T-helper 1 cell treated with Interleukin-12 subunit alpha and Interleukin-12 subunit beta and Interleukin-4 antibody, amounts not matched to agents 30 ng/mL and 1 ng/mL, for 36 hours (primary cell): ENCODE results near the gene MS4A7. TPM values are rescaled to one million over a fixed set of nuclear protein-coding genes. Genes with fewer than 3 reads are reported as not detected.

Source experiments
- intact Hi-C: fragments of 100-400 bp; cut with micrococcal nuclease; formaldehyde crosslinking; loops from one replicate; pipeline ENCODE4 v1.15.1; 2024
- total RNA-seq: library from RNA; stranded (reverse); gene quantifications from 2 replicates; pipeline ENCODE4 v1.2.3, GENCODE V29; 2022

Gene MS4A7
- not detected in 2 replicates for total RNA-seq

DNA sequence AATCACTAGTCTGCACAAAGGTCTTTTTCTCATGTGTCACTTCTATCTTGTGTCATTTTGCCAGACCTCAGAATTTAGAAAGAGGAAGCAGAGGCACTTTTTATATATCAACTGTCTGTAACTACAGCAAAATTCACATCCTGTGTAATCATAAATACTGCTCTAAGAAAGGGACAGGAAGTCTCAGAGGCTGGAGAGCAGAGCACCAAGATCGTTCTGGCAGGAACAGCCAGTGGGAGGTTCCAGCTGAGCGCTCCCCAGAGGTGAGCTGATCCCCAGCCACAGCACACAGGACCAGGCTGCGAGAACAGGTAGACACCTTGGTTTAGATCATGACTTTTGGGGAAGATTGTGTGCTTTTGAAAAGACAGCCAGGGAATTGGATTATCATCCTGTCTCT, at the start of gene MS4A7:
MS4A7 (plus strand) TSS at position 179 of the 400 bp plus-strand sequence. CDS start 4,610 bp downstream, outside the sequence.
- intact Hi-C loops, result no loop called here

- intact Hi-C loops, result no loop called here
Observed at GRCh38 chr11:60332846-60333245, 45.5 kb upstream of the MS4A7 start.

DNA sequence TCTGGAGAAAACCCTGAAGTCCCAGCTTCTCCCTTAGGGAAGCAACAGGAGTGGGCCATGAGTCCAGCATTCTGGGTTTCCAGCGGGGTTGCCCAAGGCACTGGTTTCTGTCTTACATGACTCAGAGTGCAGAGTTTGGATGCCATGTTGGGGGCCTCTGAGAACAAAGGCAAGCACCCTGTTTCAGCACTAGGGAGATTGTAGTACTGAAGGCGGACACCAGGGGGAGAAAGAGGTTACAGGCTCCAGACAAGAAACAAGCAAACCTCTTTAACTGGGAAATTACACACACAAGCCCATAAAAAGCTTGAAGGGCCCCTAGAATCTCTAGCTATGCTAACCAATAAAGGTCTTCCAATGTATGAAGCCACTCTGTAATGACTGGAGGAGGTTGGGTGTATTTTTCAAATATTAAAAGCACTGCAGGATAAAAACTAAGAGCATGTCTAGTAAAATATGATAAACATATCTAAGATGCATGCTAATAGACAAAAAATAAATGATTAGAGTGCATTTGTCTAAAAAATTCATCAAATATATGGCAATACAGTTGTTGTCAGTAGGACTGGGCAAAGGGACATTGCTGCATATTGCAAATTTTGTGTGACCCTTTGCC, 44.2 kb upstream of the MS4A7 start:
- intact Hi-C loops, result loop anchor here (1.0 kb wide), 1 partner anchor 284 kb away; no protein-coding TSS in a partner anchor

DNA sequence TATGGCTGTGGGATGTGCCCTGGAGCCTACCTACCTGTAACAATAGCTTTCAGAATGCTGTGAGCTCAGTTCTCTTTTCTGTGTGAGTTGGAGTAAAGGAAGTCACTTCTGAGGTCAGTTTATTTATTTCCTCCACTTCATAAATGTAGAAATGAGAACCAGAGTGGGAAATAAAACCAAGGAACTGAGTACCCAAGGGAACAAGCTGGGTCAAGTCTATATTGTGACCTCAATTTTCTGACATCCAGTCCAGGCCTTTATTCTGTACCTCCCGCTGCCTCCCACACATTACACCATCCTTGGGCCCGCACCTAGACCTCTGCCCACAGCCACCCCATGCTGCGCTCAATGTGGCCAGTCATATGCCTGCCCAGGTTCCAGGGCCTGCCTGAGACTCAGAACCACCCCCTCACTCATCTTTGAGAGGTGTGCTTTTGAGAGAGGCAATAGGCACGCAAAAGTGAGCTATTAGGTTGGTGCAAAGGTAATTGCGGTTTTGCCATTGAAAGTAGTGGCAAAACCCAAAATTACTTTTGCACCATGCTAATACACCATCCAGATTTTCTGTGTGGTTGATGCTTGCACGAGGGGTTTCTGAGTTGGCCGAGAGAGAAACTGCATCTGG, 41.5 kb upstream of the MS4A7 start:
- intact Hi-C loops, result no loop called here

DNA sequence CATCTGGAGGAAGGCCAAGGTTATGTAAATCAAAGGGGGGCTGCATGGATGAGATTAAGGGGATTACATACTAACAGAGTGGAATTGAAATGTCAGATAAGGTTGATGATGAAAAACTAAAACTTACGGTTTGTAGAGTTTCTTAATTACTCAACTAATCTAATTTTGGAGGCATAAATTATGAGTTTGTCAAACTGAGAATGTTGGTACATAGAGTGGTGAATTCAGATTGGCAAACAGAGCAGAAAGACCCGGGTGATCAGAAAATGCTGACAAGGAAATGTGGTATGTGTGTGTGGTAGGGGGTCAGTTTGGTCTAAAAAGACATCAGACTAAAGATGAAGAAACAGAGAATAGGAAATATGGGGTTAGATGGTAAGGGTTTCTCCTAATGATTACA, 40.3 kb upstream of the MS4A7 start:
- intact Hi-C loops, result no loop called here

- intact Hi-C loops, result no loop called here
Observed at GRCh38 chr11:60339356-60339755, 39.0 kb upstream of the MS4A7 start.

- intact Hi-C loops, result loop anchor here (1.0 to 2.0 kb wide), 2 partner anchors 20 to 275 kb away; no protein-coding TSS in a partner anchor
Observed at GRCh38 chr11:60343094-60343704, 35.1 kb upstream of the MS4A7 start.

DNA sequence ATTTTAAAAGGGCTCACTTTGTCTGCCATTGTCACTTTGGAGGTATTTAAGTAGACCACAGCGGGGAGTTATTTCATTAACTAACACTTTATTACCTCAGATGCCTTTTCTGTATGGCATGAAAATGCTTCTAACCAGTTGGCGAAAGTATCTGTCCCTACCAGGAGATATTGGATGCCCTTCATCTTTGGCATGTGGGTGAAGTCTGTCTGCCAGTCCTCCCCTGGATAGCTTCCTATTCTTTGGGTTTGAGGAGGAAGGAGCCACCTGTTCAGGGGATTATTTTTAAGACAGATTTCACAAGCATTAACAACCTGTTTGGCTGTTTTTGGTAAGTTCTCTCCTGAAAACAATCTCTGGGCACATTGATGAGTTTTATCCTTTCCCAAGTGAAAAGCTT, 34.2 kb upstream of the MS4A7 start:
- intact Hi-C loops, result no loop called here

GRCh38 chr11:60345489-60345888, 32.8 kb upstream of the MS4A7 start:
- intact Hi-C loops, result no loop called here

- intact Hi-C loops, result no loop called here
Observed at GRCh38 chr11:60347084-60347797, 31.1 kb upstream of the MS4A7 start.

- intact Hi-C loops, result no loop called here
Observed at GRCh38 chr11:60348116-60348515, 30.2 kb upstream of the MS4A7 start.

GRCh38 chr11:60349990-60350389, 28.3 kb upstream of the MS4A7 start:
- intact Hi-C loops, result no loop called here

GRCh38 chr11:60357771-60358170, 20.6 kb upstream of the MS4A7 start:
- intact Hi-C loops, result no loop called here

DNA sequence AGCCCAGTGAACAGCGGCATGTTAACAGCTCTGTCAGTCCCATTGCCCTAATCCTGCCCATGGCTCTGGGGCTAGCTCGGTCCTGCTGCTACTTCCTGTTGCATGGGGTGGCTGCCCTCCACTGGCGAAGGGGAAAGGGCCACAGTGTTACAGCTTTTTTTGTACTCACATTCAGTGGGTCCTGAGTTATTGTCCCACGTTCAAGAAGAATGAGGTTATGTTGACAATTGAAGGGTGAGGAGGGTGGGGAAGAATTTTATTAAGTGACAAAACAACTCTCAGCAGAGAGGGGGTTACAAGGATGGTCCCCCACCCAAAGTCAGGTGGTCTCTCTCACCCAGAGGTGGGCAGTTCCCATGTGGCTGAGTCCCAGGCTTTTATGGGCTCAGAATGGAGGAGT, 17.7 kb upstream of the MS4A7 start:
- intact Hi-C loops, result loop anchor here (5.0 to 10.0 kb wide), 3 partner anchors 272 to 694 kb away; partner anchors contain the start of gene MS4A15

- intact Hi-C loops, result loop anchor here (2.0 to 10.0 kb wide), 4 partner anchors 19 to 693 kb away; partner anchors contain the start of gene MS4A15
Observed at GRCh38 chr11:60362241-60362640, 16.1 kb upstream of the MS4A7 start.

GRCh38 chr11:60363542-60364470, 14.5 kb upstream of the MS4A7 start:
- intact Hi-C loops, result loop anchor here (1.0 to 10.0 kb wide), 6 partner anchors 21 to 691 kb away; partner anchors contain the start of gene MS4A15

DNA sequence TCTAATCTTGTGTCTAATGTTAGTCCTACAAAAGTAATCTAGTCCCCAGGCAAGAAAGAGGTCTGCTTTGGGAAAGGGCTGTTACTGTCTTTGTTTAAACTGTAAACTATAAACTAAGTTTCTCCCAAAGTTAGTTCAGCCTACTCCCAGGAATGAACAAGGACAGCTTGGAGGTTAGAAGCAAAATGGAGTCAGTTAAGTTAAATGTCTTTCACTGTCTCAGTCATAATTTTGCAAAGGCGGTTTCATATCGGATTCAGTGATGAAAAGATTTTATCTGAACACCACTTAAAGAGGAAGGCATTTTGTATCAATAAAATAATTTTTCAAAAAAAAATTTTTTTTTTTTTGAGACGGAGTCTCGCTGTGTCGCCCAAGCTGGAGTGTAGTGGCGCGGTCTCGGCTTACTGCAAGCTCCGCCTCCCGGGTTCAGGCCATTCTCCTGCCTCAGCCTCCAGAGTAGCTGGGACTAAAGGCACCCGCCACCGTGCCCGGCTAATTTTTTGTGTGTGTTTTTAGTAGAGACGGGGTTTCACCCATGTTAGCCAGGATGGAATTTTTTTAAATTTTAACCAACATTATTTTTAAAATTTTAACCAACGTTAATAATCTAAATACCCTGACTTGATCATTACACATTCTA, 11.9 kb upstream of the MS4A7 start:
- intact Hi-C loops, result loop anchor here (10.0 kb wide), 1 partner anchor 688 kb away; no protein-coding TSS in a partner anchor

DNA sequence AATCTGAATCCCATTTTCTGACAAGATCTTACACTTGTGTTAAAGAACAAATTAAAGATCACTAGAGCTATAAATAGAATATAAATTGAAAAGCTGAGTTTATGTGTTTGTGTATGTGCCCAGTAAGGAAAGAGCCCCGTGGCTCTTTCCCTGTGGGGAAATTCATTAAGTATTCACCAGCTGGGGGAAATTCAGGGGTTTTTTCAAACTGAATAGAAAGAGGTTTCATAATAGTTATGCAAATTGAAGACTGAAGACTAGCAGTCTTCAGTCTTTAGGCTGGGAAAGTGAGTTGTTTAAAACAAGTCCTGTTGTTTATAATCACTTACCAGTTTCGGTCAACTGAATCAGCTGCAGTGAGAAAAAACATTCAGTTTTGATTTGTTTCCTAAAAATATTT, 11.3 kb upstream of the MS4A7 start:
- intact Hi-C loops, result loop anchor here (10.0 kb wide), 1 partner anchor 688 kb away; no protein-coding TSS in a partner anchor

DNA sequence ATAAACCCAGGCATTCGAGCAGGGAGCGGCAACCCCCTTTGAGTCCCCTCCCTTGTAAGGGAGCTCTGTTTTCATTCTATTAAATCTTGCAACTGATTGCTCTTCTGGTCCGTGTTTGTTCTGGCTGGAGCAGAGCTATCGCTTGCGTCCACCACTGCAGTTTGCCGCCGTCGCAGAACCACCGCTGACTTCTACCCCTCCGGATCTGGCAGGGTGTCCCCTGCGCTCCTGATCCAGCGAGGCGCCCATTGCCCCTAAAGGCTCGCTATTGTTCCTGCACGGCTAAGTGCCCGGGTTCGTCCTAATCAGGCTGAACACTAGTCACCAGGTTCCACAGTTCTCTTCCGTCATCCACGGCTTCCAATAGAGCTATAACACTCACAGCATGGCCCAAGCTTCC, 10.4 kb upstream of the MS4A7 start:
- intact Hi-C loops, result loop anchor here (10.0 kb wide), 1 partner anchor 687 kb away; no protein-coding TSS in a partner anchor

DNA sequence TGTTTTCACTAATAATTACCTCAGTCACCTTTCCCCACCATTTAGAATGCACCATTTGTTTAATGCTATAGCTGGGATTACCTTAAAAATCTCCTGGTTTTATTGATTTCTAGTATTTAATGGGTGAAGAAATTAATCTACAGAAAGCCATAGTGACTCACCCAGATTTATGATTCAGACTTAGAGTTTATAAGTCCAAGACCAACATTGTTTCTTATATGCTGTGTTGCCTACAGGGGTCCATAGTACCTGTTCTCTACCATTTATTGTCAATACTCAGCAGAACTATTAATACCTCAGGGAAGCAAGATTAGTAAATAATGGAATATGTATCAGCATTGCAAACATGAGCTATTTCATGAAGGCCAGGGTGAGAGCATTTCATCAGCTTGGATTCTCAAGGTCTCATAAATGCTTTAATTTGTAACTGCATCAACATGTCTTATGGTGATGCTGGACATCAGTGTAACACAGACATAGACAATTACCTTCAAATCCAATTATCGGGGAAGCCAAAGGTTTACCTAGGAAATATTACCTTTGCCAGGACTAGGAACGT, 8.0 kb upstream of the MS4A7 start:
- intact Hi-C loops, result no loop called here
